ENCODE data around the gene MAPK4.

Gene MAPK4

DNA sequence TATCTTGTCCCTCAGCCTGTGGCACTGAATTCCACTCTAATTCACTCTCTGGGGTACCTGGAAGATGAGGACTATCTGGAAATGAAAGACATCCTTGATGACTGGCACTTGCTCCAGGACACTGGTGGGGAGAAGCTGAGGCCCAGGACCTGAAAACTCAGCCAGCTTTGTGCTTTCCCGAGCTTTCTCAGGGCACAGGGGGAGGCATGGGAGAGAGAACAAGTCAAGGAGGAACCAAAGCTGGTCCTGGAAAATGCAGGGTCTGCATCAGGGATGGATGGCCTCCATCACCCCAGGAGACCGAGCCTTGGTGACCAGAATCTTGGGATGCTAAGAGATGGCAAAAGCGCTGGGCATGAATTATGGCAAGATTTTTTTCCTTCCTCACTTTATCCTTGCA, 65.1 kb downstream of the MAPK4 start:
- DNase-seq (ENCODE audit: low spot score), result no peak

DNA sequence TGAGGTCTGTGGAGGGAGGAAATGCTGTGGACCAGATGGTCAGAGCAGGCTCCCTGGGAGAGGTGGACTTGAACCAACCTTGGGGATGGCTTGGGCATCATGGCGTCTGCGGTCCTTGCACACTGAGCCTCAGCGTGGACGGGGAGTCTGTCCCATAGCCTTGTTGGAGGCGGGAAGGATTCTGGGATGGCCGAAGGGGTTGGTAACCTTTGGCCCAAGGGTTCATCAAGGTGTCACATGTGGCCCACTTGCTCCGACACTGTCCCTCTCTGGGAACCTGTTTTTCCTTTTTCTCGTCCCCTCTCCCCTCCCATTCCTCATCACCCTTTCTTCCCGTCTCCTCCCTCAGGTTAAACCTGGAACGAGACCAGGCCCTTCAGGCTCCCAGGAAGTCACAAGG, 66.4 kb downstream of the MAPK4 start:
- DNase-seq (ENCODE audit: low spot score), result no peak

DNA sequence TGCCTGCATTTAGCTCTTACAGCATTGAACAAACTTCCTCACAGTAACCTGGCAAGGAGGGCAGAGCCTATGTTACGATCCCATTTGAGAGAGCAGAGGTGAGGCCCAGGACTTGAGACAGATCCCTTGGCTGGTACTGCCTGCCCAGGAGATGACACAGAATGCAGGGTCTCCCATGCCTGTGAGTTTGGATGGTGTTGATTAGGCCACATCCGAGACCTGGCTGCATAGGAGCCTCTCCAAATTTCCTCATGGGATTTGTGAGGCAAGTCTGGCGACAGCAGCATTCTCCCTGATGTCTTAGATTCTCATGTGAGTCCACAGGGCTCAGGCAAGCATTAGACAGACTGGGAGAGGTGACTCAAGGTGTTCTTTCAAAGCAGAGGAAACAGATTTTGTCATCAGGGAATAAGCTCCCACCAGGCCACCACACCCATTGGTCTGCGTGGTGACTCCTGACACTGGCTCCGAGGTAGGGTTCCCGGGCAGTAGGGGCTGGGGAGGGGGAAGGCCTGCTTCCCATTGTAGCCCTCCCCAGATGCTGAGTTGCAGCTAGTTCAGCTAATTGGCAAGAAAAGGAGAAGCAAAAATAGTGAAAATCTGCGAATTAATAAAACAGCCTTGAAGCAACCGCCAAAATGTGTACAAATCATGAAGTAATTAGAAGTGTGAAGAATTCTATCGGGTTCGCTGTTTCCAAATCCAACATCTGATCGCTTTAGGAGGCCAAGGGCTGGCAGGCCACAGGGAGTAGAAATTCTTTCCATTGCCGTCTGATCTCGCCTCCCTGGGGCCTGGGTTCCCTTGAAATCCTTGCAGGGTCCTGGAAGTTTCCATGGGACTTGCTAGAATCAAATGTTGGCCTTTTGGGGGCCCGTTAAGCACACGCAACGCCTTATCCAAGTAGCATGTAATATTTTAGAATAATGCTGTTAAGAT, 68.0 kb downstream of the MAPK4 start:
- no peak for DNase-seq (ENCODE audit: low spot score)

GRCh38 chr18:50628533-50628905, 68.6 kb downstream of the MAPK4 start:
- DNase-seq (ENCODE audit: low spot score), result no peak

DNA sequence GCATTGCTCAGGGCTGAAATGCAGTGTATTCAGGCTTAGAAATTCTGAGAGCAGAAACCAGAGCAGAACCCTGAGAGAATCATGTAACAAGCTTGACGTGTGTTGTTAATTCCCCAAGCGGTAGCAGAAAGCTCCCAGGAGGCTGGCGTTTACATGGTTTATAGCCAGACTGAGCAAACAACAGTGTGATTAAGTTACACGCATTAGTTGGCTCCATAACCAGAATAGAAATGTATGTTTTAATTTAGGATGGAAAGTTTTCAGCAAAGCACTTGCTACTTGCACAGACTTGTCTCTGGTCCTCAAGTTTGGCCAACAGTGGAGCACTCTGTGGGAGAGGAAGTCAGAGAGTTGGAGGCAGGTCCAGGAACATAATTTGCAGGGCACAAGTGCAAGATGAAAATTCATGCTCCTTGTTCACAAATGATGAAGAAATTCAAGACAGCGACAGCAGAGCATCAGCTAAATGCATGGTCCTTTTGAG, 69.3 kb downstream of the MAPK4 start:
- no peak for DNase-seq (ENCODE audit: low spot score)

- no peak for DNase-seq (ENCODE audit: low spot score)
These were observed 71.0 kb downstream of the MAPK4 start for GRCh38 chr18:50630895-50631294.

DNA sequence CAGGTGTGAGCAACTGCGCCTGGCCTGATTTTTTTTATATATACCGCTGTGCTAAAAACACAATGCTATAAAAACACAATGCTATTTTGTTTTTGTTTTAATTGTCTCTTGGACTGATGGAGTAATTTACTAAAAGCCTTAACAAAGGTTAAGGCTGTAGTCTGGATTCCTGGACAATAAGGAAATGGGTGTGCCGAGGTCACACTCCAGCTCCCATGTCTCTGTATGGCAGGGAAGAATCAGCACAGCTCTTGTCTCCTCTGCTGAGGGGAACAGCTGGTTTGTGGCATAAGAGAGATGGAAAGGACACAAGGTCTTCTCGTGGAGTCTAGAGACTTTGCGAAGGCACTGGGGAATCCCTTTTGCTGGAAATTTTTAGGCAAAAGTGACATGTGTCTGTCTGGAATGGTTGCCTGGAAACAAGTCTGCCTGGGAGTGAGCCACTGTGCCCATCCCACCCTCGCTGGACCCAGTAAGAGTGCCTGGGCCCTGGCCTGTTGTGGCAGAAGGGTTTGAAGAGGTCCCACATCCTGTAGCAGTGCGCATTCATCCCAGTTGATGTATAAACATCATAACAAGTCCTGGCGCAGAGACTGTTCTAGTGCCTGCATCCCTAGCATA, 73.1 kb downstream of the MAPK4 start:
- no peak for DNase-seq (ENCODE audit: low spot score)

GRCh38 chr18:50633992-50634391, 74.1 kb downstream of the MAPK4 start:
- no peak for DNase-seq (ENCODE audit: low spot score)

GRCh38 chr18:50636366-50637057, 76.6 kb downstream of the MAPK4 start:
- DNase-seq (ENCODE audit: low spot score), result no peak

DNA sequence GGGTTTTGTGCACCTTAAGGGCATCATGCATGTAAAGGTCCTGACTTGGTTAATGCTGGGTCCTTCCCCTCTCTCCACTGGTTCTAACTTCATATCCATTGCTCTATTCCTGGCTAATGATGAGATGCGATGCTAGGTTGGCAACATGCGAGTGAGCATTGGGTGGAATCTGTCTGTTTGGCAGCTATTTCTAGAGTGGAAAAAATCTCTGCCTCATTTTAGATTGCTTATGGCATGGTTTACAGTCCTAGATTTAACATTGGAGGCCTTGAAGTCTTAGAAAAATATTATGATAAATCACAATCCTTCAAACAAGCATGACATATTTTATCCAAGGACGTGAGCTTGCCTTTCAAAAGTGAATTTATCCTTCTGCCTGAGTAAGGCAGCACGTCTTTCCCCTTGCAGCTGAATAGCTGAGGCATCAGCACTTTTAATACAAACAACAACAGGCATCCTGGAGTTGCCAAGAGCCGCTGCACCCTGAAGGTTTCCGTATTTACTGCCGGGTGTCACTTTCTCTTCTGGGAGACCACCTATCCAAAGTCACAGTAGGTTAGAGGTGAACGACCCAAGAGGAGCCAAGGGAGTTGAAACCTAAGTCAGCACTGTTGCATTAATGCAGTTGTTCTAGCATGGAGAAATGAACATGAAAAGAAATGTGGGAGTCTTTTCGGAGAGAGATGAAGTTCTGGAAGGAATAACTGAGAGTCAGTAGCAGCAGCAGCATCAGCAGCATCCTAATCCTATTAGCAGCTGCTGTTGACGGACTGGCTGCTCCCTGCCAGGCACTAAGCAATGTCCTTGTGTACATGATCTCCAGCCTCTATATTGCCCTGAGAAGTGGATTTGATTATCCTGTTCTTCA, 78.4 kb downstream of the MAPK4 start:
- DNase-seq (ENCODE audit: low spot score), result no peak

- DNase-seq (ENCODE audit: low spot score), result no peak
These were observed 79.1 kb downstream of the MAPK4 start for GRCh38 chr18:50638884-50639420.

- no peak for DNase-seq (ENCODE audit: low spot score)
These were observed 79.8 kb downstream of the MAPK4 start for GRCh38 chr18:50639711-50640110.

GRCh38 chr18:50642439-50642838, 82.6 kb downstream of the MAPK4 start:
- DNase-seq (ENCODE audit: low spot score), result no peak

- no peak for DNase-seq (ENCODE audit: low spot score)
These were observed 84.3 kb downstream of the MAPK4 start for GRCh38 chr18:50644146-50644545.

DNA sequence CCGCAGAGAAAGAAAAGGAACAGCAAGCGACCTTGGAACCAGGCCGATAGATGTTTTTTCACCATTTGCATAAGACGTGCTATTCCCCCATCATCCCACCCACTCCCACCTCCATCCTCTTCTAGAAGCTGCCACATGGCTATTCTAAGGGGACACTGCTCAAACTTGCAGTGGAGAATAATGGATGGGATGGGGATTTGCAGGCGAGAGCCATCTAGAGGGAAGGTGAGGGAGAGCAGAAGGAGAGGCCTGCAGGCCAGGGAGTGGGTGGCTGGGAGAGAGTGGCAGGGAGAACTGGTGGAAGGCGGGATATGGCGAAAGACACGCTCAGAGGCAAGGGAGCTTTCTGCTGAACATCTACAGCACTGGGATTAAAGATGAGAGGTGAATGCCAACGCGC, 84.9 kb downstream of the MAPK4 start:
- no peak for DNase-seq (ENCODE audit: low spot score)

DNA sequence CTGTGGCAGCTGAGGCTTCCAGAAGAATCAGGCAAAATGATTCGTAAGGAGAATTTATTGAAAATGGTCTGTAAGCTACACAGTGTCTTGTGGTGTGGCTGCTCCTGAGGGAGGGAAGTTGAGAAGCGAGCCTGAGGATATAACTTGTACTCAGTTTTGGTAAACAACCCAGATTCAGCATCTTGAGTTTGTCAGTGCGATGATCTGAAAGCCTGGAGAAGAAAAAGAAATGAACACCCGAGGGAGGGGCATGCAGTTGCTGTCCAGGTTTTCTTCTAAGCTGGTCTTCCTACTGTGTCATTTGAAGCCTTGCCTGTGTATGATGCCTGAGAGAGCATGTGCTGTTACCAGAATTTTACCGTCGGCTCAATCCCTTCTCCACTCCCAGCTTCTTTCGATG, 87.3 kb downstream of the MAPK4 start:
- DNase-seq (ENCODE audit: low spot score), result no peak

GRCh38 chr18:50647792-50648191, 87.9 kb downstream of the MAPK4 start:
- no peak for DNase-seq (ENCODE audit: low spot score)

- no peak for DNase-seq (ENCODE audit: low spot score)
These were observed 89.9 kb downstream of the MAPK4 start for GRCh38 chr18:50649821-50650220.

DNA sequence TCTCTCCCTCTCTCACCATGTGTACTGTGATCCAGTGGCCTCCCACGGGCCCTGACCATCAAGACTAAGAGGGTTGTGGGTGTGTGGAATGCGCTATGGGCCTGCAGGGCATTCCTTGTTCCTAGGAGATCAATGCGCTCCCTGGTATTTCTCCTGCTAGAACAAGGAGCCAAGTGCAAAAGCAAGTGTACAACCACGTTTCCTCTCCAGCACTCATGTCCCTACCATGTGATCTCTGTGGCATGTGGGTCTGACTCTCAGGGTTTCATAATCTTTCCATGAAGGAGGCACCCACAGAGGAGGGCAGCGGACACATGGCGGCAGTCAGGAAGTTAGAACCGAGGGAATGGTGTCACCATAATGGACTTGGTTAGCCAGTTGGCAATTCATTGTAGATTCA, 91.4 kb downstream of the MAPK4 start:
- no peak for DNase-seq (ENCODE audit: low spot score)

DNA sequence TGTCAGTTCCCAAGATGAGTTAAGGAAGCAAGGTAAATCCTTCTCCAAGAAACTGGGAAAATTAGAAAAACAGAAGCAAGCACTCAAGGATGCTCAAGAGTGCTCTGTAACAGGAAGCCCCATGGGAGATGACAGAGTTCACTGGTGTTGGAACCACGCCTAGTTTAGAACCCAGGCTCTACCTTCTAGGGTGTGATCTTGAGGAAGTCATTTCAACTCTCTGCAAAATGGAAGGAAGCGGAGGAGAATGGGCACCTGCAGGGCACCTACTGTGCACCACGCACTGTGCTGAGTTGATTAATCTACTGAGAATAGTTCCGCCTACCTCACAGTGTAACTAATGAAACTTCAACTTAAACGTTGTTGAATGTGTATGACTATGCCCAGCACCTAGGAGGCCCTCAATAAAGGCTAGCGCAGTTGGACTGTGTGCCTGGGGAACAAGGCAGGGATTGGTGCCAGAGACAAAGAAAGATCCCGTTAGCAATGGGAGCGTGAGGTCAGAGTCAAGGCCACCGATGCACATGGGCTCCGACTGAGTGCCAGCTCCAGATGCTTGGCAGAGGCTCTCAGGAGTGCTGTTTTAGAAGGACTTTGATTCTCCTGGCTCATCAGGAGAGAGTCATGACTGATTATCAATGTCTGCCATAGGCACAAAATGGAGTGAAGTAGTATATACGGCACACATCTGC, 93.7 kb downstream of the MAPK4 start:
- no peak for DNase-seq (ENCODE audit: low spot score)

GRCh38 chr18:50654211-50654610, 94.3 kb downstream of the MAPK4 start:
- DNase-seq (ENCODE audit: low spot score), result no peak
